Panc1 (cell line): ENCODE results near the gene NEB. TPM values are rescaled to one million over a fixed set of nuclear protein-coding genes. Genes with fewer than 3 reads are reported as not detected.

ENCODE experiments used
- ATAC-seq: fragments of 200-7000 bp; cut with Tn5 transposase; 2 replicates; pipeline ENCODE4 v1.9.1; 2020; ENCODE audit warnings: mild to moderate bottlenecking, moderate library complexity
- BruUV-seq: library from RNA; stranded (reverse); fragments of 400-500 nt; replicated peaks from 2 replicates; lab custom pipeline; 2021; lab: Mats Ljungman, UMichigan
- CTCF ChIA-PET: fragments of 300-600 bp; sonication (Branson Sonifier 250); formaldehyde crosslinking; loops from one replicate; lab custom pipeline; 2022; ENCODE audit warnings: antibody characterized with exemption; lab: Charles Lee
- POLR2A ChIA-PET: fragments of 300-600 bp; sonication (Branson Sonifier 250); formaldehyde crosslinking; loops from one replicate; lab custom pipeline; 2022; ENCODE audit warnings: antibody characterized with exemption; lab: Charles Lee
- DNase-seq: peaks from one replicate; pipeline ENCODE4 v3.0.0-alpha.2; 2010; ENCODE audit warnings: low read depth, low spot score
- H3K27ac ChIP-seq: 2 replicates; pipeline ENCODE4 v1.5.1; 2011; ENCODE audit warnings: mild to moderate bottlenecking, low read length, inconsistent platforms
- H3K27me3 ChIP-seq: fragments of 200-500 bp; sonication (Bioruptor generic); 2 replicates; pipeline ENCODE4 v1.6.0; 2014; ENCODE audit warnings: low read length, inconsistent platforms; ENCODE audit not compliant: control insufficient read depth, insufficient read depth
- H3K36me3 ChIP-seq: fragments of 200-500 bp; sonication (Bioruptor generic); 2 replicates; pipeline ENCODE4 v1.5.1; 2014; ENCODE audit warnings: inconsistent platforms, mild to moderate bottlenecking, low read length, moderate library complexity; ENCODE audit not compliant: control insufficient read depth, insufficient read depth
- H3K4me1 ChIP-seq: 2 replicates; pipeline ENCODE4 v1.5.1; 2011; ENCODE audit warnings: inconsistent platforms, mild to moderate bottlenecking, low read length, moderate library complexity; ENCODE audit not compliant: control insufficient read depth, insufficient read depth
- H3K4me3 ChIP-seq, 2 experiments: 2 replicates each; pipeline ENCODE4 v1.5.1; 2011 to 2012; ENCODE audit warnings: low read depth in 2 of 2, low read length in 2 of 2, mild to moderate bottlenecking in 2 of 2, inconsistent platforms in 1 of 2, moderate library complexity in 1 of 2
- H3K9me3 ChIP-seq: fragments of 200-500 bp; sonication (Bioruptor generic); 2 replicates; pipeline ENCODE4 v1.5.1; 2014; ENCODE audit warnings: low read depth, mild to moderate bottlenecking, inconsistent platforms, low read length, moderate library complexity; ENCODE audit not compliant: control insufficient read depth, insufficient read depth
- POLR2AphosphoS5 ChIP-seq: IDR thresholded peaks from 2 replicates; pipeline ENCODE4 v1.6.1; 2012; ENCODE audit warnings: mild to moderate bottlenecking, low read depth, low read length, moderate library complexity
- SIN3A ChIP-seq: IDR thresholded peaks from 2 replicates; pipeline ENCODE4 v1.6.1; 2012; ENCODE audit warnings: low read depth, mild to moderate bottlenecking, low read length, moderate library complexity, borderline replicate concordance; ENCODE audit not compliant: insufficient read depth
- TCF7L2 ChIP-seq: IDR thresholded peaks from 2 replicates; pipeline ENCODE4 v1.6.1; 2011; ENCODE audit warnings: mild to moderate bottlenecking, low read depth, low read length, inconsistent platforms
- in situ Hi-C: cut with HindIII; loops from 2 replicates; pipeline ENCODE4 v1.10.0; 2016; ENCODE audit warnings: low sequenced_read_pairs, low pct_unique_long_range_greater_than_20kb
- intact Hi-C: fragments of 100-400 bp; cut with micrococcal nuclease; formaldehyde crosslinking; loops from one replicate; pipeline ENCODE4 v1.10.0; 2022; ENCODE audit not compliant: unreplicated experiment
- total RNA-seq: library from RNA; stranded (reverse); gene quantifications from one replicate; pipeline ENCODE4 v1.2.1, GENCODE V29; 2021; ENCODE audit not compliant: unreplicated experiment
- TF ChIP-seq, protein P1 (sequence below), 2 experiments: IDR thresholded peaks; 2 replicates each; pipeline ENCODE4 v1.6.1; 2011 to 2012; ENCODE audit warnings: low read depth in 2 of 2, control low read depth in 1 of 2, low read length in 1 of 2, mild to moderate bottlenecking in 1 of 2, moderate library complexity in 1 of 2; ENCODE audit not compliant: insufficient read depth in 1 of 2
- TF ChIP-seq, protein P2 (sequence below): fragments of 450-650 bp; IDR thresholded peaks from 2 replicates; pipeline ENCODE4 v1.5.1; 2017; ENCODE audit warnings: mild to moderate bottlenecking

The NEB gene
- total RNA-seq, 1 experiment from 2014 or later, result 0.10 TPM

- DNase-seq (no peak), ATAC-seq (no peak)
- TF ChIP-seq POLR2AphosphoS5, result no peak
- TF ChIP-seq SIN3A, result no peak
- no peak for TF ChIP-seq TCF7L2
- TF ChIP-seq, protein P1, sequence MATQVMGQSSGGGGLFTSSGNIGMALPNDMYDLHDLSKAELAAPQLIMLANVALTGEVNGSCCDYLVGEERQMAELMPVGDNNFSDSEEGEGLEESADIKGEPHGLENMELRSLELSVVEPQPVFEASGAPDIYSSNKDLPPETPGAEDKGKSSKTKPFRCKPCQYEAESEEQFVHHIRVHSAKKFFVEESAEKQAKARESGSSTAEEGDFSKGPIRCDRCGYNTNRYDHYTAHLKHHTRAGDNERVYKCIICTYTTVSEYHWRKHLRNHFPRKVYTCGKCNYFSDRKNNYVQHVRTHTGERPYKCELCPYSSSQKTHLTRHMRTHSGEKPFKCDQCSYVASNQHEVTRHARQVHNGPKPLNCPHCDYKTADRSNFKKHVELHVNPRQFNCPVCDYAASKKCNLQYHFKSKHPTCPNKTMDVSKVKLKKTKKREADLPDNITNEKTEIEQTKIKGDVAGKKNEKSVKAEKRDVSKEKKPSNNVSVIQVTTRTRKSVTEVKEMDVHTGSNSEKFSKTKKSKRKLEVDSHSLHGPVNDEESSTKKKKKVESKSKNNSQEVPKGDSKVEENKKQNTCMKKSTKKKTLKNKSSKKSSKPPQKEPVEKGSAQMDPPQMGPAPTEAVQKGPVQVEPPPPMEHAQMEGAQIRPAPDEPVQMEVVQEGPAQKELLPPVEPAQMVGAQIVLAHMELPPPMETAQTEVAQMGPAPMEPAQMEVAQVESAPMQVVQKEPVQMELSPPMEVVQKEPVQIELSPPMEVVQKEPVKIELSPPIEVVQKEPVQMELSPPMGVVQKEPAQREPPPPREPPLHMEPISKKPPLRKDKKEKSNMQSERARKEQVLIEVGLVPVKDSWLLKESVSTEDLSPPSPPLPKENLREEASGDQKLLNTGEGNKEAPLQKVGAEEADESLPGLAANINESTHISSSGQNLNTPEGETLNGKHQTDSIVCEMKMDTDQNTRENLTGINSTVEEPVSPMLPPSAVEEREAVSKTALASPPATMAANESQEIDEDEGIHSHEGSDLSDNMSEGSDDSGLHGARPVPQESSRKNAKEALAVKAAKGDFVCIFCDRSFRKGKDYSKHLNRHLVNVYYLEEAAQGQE (IDR thresholded peaks at IDR 0.05; ENCODE audit: insufficient read depth in 1 of 2, low read depth in 2 of 2, low read length in 1 of 2), result no peak
- TF ChIP-seq, protein P2, sequence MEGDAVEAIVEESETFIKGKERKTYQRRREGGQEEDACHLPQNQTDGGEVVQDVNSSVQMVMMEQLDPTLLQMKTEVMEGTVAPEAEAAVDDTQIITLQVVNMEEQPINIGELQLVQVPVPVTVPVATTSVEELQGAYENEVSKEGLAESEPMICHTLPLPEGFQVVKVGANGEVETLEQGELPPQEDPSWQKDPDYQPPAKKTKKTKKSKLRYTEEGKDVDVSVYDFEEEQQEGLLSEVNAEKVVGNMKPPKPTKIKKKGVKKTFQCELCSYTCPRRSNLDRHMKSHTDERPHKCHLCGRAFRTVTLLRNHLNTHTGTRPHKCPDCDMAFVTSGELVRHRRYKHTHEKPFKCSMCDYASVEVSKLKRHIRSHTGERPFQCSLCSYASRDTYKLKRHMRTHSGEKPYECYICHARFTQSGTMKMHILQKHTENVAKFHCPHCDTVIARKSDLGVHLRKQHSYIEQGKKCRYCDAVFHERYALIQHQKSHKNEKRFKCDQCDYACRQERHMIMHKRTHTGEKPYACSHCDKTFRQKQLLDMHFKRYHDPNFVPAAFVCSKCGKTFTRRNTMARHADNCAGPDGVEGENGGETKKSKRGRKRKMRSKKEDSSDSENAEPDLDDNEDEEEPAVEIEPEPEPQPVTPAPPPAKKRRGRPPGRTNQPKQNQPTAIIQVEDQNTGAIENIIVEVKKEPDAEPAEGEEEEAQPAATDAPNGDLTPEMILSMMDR, result no peak
- Histone ChIP-seq H3K9me3 (no peaks in the 10 kb centered on the region), H3K4me1 (no peaks in the 10 kb centered on the region), H3K4me3 (no peak overlapping the region), H3K27ac (no peak overlapping the region), H3K27me3 (no peaks in the 10 kb centered on the region), H3K36me3 (peaks cover 2% of the 10 kb centered on the region; the same call in 1 of the 2 replicates)
- ChIA-PET CTCF (no interaction called here), POLR2A (no interaction called here)
- BruUV-seq, result no TSS peak
- in situ Hi-C loops, result no loop called here
- intact Hi-C loops, result no loop called here
These were observed 248.2 kb downstream of the NEB start for GRCh38 chr2:151486053-151486452.

- no peaks in the 10 kb centered on the region for H3K9me3 ChIP-seq
- ChIA-PET POLR2A (no interaction called here), CTCF (no interaction called here)
- ATAC-seq, result no peak
- H3K27me3 ChIP-seq, result no peaks in the 10 kb centered on the region
- H3K4me3 ChIP-seq, result no peak overlapping the region
- H3K27ac ChIP-seq, result no peak overlapping the region
- intact Hi-C loops (no loop called here), in situ Hi-C loops (no loop called here)
- TF ChIP-seq, protein P1 (IDR thresholded peaks at IDR 0.05; ENCODE audit: insufficient read depth in 1 of 2, low read depth in 2 of 2, low read length in 1 of 2), result no peak
- TF ChIP-seq TCF7L2 (no peak), SIN3A (no peak), POLR2AphosphoS5 (no peak)
- TF ChIP-seq, protein P2, result no peak
- no peak for DNase-seq
- no peaks in the 10 kb centered on the region for H3K4me1 ChIP-seq
- BruUV-seq, result no TSS peak
- peaks cover 15% of the 10 kb centered on the region for H3K36me3 ChIP-seq
These were observed 250.2 kb downstream of the NEB start for GRCh38 chr2:151484100-151484499.
